Endothelial cell of umbilical vein (primary cell): Measurements from ENCODE around the gene PLD1. TPM values are rescaled to one million over a fixed set of nuclear protein-coding genes. Genes with fewer than 3 reads are reported as not detected.

Experiments
- BruUV-seq: library from RNA; stranded (reverse); fragments of 400-500 nt; replicated peaks from 2 replicates; lab custom pipeline; 2021; lab: Mats Ljungman, UMichigan
- CTCF ChIA-PET: fragments of 300-600, 350-600 bp; sonication (Branson Sonifier 250); formaldehyde crosslinking; loops from one replicate; lab custom pipeline; 2021; ENCODE audit warnings: antibody characterized with exemption, inconsistent platforms; lab: Charles Lee
- POLR2A ChIA-PET: fragments of 300-600, 350-600 bp; sonication (Branson Sonifier 250); formaldehyde crosslinking; loops from one replicate; lab custom pipeline; 2021; ENCODE audit warnings: antibody characterized with exemption, inconsistent platforms; lab: Charles Lee
- DNase-seq: peaks from one replicate; pipeline ENCODE4 v3.0.0-alpha.2; 2011; ENCODE audit warnings: low read depth, low spot score
- FAIRE-seq: peaks from 2 replicates; lab custom pipeline; 2011; peaks lifted over from hg19 to GRCh38; lab: Jason Lieb, UNC
- H2AFZ ChIP-seq: 2 replicates; pipeline ENCODE4 v1.6.0; 2012; ENCODE audit warnings: low read depth, low read length, control low read depth, inconsistent platforms
- H3K27ac ChIP-seq: 2 replicates; pipeline ENCODE4 v1.5.1; 2011; ENCODE audit warnings: low read depth, mild to moderate bottlenecking, control low read depth, low read length, moderate library complexity; ENCODE audit not compliant: insufficient read depth
- H3K27me3 ChIP-seq, 2 experiments: 2 replicates each; pipeline versions ENCODE4 v1.6.0 to v1.6.1; 2011; ENCODE audit warnings: low read length in 2 of 2, mixed read lengths in 1 of 2; ENCODE audit not compliant: control insufficient read depth in 2 of 2, insufficient read depth in 2 of 2
- H3K36me3 ChIP-seq, 2 experiments: 2 replicates in 1 of 2; 3 replicates in 1 of 2; pipeline ENCODE4 v1.5.1; 2011; ENCODE audit warnings: low read length in 2 of 2, mild to moderate bottlenecking in 1 of 2, moderate library complexity in 1 of 2; ENCODE audit not compliant: control insufficient read depth in 2 of 2, insufficient read depth in 2 of 2; ENCODE audit errors: extremely low read depth in 1 of 2
- H3K4me1 ChIP-seq: 3 replicates; pipeline ENCODE4 v1.5.1; 2011; ENCODE audit warnings: mild to moderate bottlenecking, low read length; ENCODE audit not compliant: control insufficient read depth, insufficient read depth; ENCODE audit errors: extremely low read depth
- H3K4me2 ChIP-seq: 2 replicates; pipeline ENCODE4 v1.6.1; 2011; ENCODE audit warnings: low read length, control low read depth, mixed read lengths; ENCODE audit not compliant: insufficient read depth
- H3K4me3 ChIP-seq, 3 experiments: fragments of 200-600 bp in 1 of 3; sonication (generic), shearing (Covaris generic) in 1 of 3; replicated peaks in 1 of 3; 2 replicates each; pipeline ENCODE4 v1.5.1; 2011 to 2016; ENCODE audit warnings: control low read depth in 3 of 3, low read length in 3 of 3, mild to moderate bottlenecking in 2 of 3, inconsistent platforms in 1 of 3, low read depth in 1 of 3, moderate library complexity in 1 of 3; ENCODE audit not compliant: insufficient read depth in 1 of 3
- H3K79me2 ChIP-seq: 2 replicates; pipeline ENCODE4 v1.6.0; 2012; ENCODE audit warnings: low read length, inconsistent platforms; ENCODE audit not compliant: control insufficient read depth, insufficient read depth
- H3K9ac ChIP-seq: replicated peaks from 2 replicates; pipeline ENCODE3; 2011; ENCODE audit warnings: low read length, control low read depth; ENCODE audit not compliant: insufficient read depth; ENCODE audit errors: extremely low read depth
- H3K9me1 ChIP-seq: replicated peaks from 3 replicates; pipeline ENCODE4 v1.6.0; 2011; ENCODE audit warnings: mild to moderate bottlenecking, low read length; ENCODE audit not compliant: control insufficient read depth, insufficient read depth; ENCODE audit errors: extremely low read depth
- H3K9me3 ChIP-seq: replicated peaks from 2 replicates; pipeline ENCODE4 v1.5.1; 2012; ENCODE audit warnings: low read length, inconsistent platforms; ENCODE audit not compliant: control insufficient read depth, insufficient read depth
- H4K20me1 ChIP-seq: replicated peaks from 2 replicates; pipeline ENCODE3; 2011; ENCODE audit warnings: mild to moderate bottlenecking, low read length; ENCODE audit not compliant: control insufficient read depth, insufficient read depth; ENCODE audit errors: extremely low read depth
- CTCF ChIP-seq, 2 donors: IDR thresholded peaks; 1 replicate in 1 of 2; 2 replicates in 1 of 2; pipeline ENCODE4 v1.5.1; 2011; ENCODE audit warnings: low read length in 2 of 2, mild to moderate bottlenecking in 2 of 2, moderate library complexity in 2 of 2, control low read depth in 1 of 2, inconsistent platforms in 1 of 2, low read depth in 1 of 2; ENCODE audit not compliant: insufficient read depth in 1 of 2; ENCODE audit errors: extremely low read depth in 1 of 2
- FOS ChIP-seq: IDR thresholded peaks from 2 replicates; pipeline ENCODE4 v1.6.1; 2011; ENCODE audit warnings: mild to moderate bottlenecking, low read length, moderate library complexity, borderline replicate concordance; ENCODE audit not compliant: insufficient read depth
- GATA2 ChIP-seq: IDR thresholded peaks from 2 replicates; pipeline ENCODE4 v1.7.0; 2011; ENCODE audit warnings: low read depth, mild to moderate bottlenecking, moderate library complexity, mixed read lengths, low read length; ENCODE audit not compliant: insufficient read length, insufficient read depth
- JUN ChIP-seq: IDR thresholded peaks from 2 replicates; pipeline ENCODE4 v1.6.1; 2011; ENCODE audit warnings: borderline replicate concordance, low read depth; ENCODE audit not compliant: insufficient read length, insufficient read depth
- MYC ChIP-seq: IDR thresholded peaks from one replicate; pipeline ENCODE4 v1.6.1; 2011; ENCODE audit warnings: mild to moderate bottlenecking, low read depth, low read length
- POLR2AphosphoS5 ChIP-seq: IDR thresholded peaks from 2 replicates; pipeline ENCODE4 v1.6.1; 2012; ENCODE audit warnings: low read depth, mild to moderate bottlenecking, control low read depth, low read length, moderate library complexity; ENCODE audit not compliant: insufficient read depth
- dilution Hi-C: fragments of 300-500 bp; cut with MboI; formaldehyde crosslinking; loops from one replicate; pipeline ENCODE4 v1.15.0; 2019; ENCODE audit warnings: low sequenced_read_pairs; ENCODE audit not compliant: extremely low pct_ligation_motif_present
- intact Hi-C: fragments of 100-400 bp; cut with micrococcal nuclease; formaldehyde crosslinking; loops from one replicate; pipeline ENCODE4 v1.10.0; 2022
- polyA plus RNA-seq, 4 experiments: library from polyadenylated mRNA; depleted of rRNA in 3 of 4; stranded (reverse) in 3 of 4; unstranded in 1 of 4; fragments of >200 nt; gene quantifications; 2 replicates each; pipeline versions ENCODE4 v1.2.1 to v1.2.3, GENCODE V29; 2011 to 2012; ENCODE audit warnings: missing spikeins in 1 of 4
- total RNA-seq: library from RNA; stranded (reverse); gene quantifications from 2 replicates; pipeline ENCODE4 v1.2.3, GENCODE V29; 2021
- TF ChIP-seq, protein P1 (sequence below): IDR thresholded peaks from 2 replicates; pipeline ENCODE4 v1.6.1; 2011; ENCODE audit not compliant: insufficient read depth, insufficient read length

PLD1 gene
- total and polyA plus RNA-seq, 2 donors (not counting 3 experiments of a cell fraction or from before 2014, with no cell fraction given) = 42.0 to 108 TPM

DNA sequence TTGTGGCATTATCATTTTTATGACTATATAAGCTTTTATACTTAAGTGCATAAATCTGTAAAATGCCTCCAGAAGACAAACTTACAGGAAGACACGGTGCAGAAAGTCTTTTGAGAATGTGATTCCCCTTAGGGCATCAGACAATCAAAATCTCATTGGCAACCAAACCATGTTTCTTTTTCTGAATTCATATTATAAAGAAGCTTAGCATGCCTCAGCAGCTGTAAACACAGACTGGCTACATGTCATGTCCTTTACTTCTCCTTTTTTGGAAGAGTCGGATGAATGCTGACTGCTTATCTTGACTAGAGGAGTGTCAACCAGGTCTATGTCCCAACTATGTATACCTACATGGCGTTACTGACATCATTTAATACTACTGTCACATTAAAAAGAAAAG is 150.1 kb downstream of the PLD1 start:
- ChIA-PET CTCF (interaction anchor here (0.9 kb wide), 1 partner anchor 112 kb away, joined by 4 read pairs; no protein-coding TSS in a partner anchor), POLR2A (no interaction called here)
- Histone ChIP-seq H3K9me1 (no peaks in the 10 kb centered on the region), H2AFZ (no peak overlapping the region), H3K27ac (no peak overlapping the region), H3K9ac (no peak overlapping the region), H3K9me3 (no peaks in the 10 kb centered on the region), H3K4me1 (no peaks in the 10 kb centered on the region), H3K4me3 (no peak overlapping the region), H3K4me2 (no peak overlapping the region), H3K36me3 (peaks cover 15 to 17% of the 10 kb centered on the region in 2 experiments), H4K20me1 (no peaks in the 10 kb centered on the region), H3K79me2 (no peaks in the 10 kb centered on the region), H3K27me3 (no peaks in the 10 kb centered on the region)
- dilution Hi-C loops (no loop called here), intact Hi-C loops (no loop called here)
- no TSS peak for BruUV-seq
- DNase-seq (no peak), FAIRE-seq (no peak)
- TF ChIP-seq JUN (no peak), MYC (no peak), POLR2AphosphoS5 (no peak), FOS (no peak)
- TF ChIP-seq, protein P1, sequence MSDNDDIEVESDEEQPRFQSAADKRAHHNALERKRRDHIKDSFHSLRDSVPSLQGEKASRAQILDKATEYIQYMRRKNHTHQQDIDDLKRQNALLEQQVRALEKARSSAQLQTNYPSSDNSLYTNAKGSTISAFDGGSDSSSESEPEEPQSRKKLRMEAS = no peak

DNA sequence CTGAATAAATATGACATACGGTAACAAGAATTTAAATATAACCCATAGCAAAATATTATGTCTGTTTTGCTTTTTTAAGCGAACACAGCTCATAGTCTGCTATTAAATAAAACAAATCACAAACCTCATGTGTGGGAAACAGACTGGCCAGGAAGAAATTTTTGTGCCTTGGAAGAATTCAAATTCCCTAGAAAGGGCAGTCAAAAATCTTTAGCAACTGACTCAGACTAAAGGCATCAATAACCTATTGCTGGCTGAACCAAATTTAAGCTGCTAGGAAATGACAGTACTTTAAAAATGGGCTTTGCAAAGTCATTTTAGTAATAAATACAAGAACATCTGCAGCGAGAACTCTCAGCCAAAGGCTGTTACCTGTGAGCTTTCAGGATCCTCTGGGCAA is 151.4 kb downstream of the PLD1 start:
- dilution Hi-C loops (no loop called here), intact Hi-C loops (no loop called here)
- DNase-seq (no peak), FAIRE-seq (no peak)
- H3K27ac ChIP-seq = no peak overlapping the region
- H3K4me2 ChIP-seq = no peak overlapping the region
- peaks cover 15 to 17% of the 10 kb centered on the region in 2 experiments for H3K36me3 ChIP-seq
- H3K9me3 ChIP-seq = no peaks in the 10 kb centered on the region
- H3K27me3 ChIP-seq = no peaks in the 10 kb centered on the region
- H3K4me1 ChIP-seq = no peaks in the 10 kb centered on the region
- TF ChIP-seq CTCF (IDR thresholded peaks at IDR 0.05; ENCODE audit: extremely low read depth in 1 of 2, insufficient read depth in 1 of 2, low read depth in 1 of 2, low read length in 2 of 2) (no peak), GATA2 (no peak)
- no peak overlapping the region for H3K4me3 ChIP-seq
- no peak overlapping the region for H2AFZ ChIP-seq
- no peak overlapping the region for H3K9ac ChIP-seq
- ChIA-PET CTCF (interaction anchor here (1.0 to 1.9 kb wide), 2 partner anchors 9 to 113 kb away, joined by 3 to 5 read pairs; no protein-coding TSS in a partner anchor), POLR2A (no interaction called here)
- H4K20me1 ChIP-seq = no peaks in the 10 kb centered on the region
- no TSS peak for BruUV-seq
- no peaks in the 10 kb centered on the region for H3K9me1 ChIP-seq
- H3K79me2 ChIP-seq = no peaks in the 10 kb centered on the region
